Measurements from ENCODE around the gene HNRNPLL. TPM values are rescaled to one million over a fixed set of nuclear protein-coding genes. Genes with fewer than 3 reads are reported as not detected.
A peak's percentile ranks its signal among the peaks of the same experiment; 100 is the strongest.

HNRNPLL gene
- total RNA-seq, 1 donor = 46.0 TPM

DNA sequence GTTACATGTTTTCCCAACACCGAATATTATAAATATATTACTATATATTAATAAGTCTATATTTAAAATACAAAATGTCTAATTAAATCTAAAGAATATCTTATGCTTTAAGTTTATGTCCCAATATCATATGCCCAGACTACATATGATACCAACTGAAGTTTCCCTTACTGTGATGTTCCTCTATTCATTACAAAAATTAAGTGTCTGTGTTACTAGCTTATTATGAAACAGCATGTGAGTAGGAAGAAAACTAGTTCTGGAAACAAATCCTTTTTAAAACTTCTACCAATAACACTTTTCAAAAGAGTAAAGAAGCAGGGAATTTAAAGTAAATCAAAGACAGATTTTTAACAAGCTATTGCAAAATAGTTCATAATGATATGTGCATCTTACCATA lies 17.8 kb downstream of the HNRNPLL start:
- H3K36me3 ChIP-seq (ENCODE audit: insufficient read depth, low read length) = peaks cover 28% of the 10 kb centered on the region
- H3K79me2 ChIP-seq (ENCODE audit: insufficient read depth, low read length) = peaks cover 68% of the 10 kb centered on the region
- H3K9me3 ChIP-seq (ENCODE audit: low read depth, low read length) = no peaks in the 10 kb centered on the region
- H3K4me2 ChIP-seq (ENCODE audit: insufficient read depth, low read length) = no peak overlapping the region
- no peak overlapping the region for H2AFZ ChIP-seq (ENCODE audit: low read length)
- peaks cover 34% of the 10 kb centered on the region for H4K20me1 ChIP-seq (ENCODE audit: insufficient read depth, low read length)
- no peak overlapping the region for H3K27ac ChIP-seq (ENCODE audit: low read depth, low read length)
- H3K4me3 ChIP-seq (ENCODE audit: insufficient read depth, low read length) = no peak overlapping the region
- H3K4me1 ChIP-seq (ENCODE audit: insufficient read depth, low read length) = no peaks in the 10 kb centered on the region
- no peaks in the 10 kb centered on the region for H3K27me3 ChIP-seq (ENCODE audit: insufficient read depth, low read length)
- TF ChIP-seq, protein P1, sequence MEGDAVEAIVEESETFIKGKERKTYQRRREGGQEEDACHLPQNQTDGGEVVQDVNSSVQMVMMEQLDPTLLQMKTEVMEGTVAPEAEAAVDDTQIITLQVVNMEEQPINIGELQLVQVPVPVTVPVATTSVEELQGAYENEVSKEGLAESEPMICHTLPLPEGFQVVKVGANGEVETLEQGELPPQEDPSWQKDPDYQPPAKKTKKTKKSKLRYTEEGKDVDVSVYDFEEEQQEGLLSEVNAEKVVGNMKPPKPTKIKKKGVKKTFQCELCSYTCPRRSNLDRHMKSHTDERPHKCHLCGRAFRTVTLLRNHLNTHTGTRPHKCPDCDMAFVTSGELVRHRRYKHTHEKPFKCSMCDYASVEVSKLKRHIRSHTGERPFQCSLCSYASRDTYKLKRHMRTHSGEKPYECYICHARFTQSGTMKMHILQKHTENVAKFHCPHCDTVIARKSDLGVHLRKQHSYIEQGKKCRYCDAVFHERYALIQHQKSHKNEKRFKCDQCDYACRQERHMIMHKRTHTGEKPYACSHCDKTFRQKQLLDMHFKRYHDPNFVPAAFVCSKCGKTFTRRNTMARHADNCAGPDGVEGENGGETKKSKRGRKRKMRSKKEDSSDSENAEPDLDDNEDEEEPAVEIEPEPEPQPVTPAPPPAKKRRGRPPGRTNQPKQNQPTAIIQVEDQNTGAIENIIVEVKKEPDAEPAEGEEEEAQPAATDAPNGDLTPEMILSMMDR (IDR thresholded peaks at IDR 0.05; ENCODE audit: extremely low read depth, low read depth, low read length) = no peak
- DNase-seq (ENCODE audit: insufficient read length, low spot score, missing footprints) = no peak

DNA sequence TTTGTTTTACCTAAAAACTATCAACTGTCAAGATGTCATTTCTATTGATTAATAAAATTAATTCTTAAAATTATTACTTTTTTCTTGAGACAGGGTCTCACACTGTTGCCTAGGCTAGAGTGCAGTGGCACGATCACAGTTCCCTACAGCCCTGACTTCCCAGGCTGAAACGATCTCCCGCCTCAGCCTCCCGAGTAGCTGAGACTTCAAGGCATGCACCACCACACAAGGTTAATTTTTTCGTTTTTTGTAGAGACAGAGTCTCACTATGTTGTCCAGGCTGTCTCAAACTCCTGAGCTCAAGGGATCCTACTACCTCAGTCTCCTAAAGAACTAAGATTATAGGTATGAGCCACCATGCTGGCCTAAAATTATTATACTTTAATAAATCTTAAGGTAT lies 18.7 kb downstream of the HNRNPLL start:
- no peak overlapping the region for H2AFZ ChIP-seq (ENCODE audit: low read length)
- no peak for DNase-seq (ENCODE audit: insufficient read length, low spot score, missing footprints)
- H3K36me3 ChIP-seq (ENCODE audit: insufficient read depth, low read length) = peaks cover 28% of the 10 kb centered on the region
- H3K4me3 ChIP-seq (ENCODE audit: insufficient read depth, low read length) = no peak overlapping the region
- peaks cover 62% of the 10 kb centered on the region for H3K79me2 ChIP-seq (ENCODE audit: insufficient read depth, low read length)
- H3K4me1 ChIP-seq (ENCODE audit: insufficient read depth, low read length) = no peaks in the 10 kb centered on the region
- no peak overlapping the region for H3K4me2 ChIP-seq (ENCODE audit: insufficient read depth, low read length)
- no peak overlapping the region for H3K27ac ChIP-seq (ENCODE audit: low read depth, low read length)
- H3K27me3 ChIP-seq (ENCODE audit: insufficient read depth, low read length) = no peaks in the 10 kb centered on the region
- H4K20me1 ChIP-seq (ENCODE audit: insufficient read depth, low read length) = peaks cover 27% of the 10 kb centered on the region
- TF ChIP-seq, protein P1 (IDR thresholded peaks at IDR 0.05; ENCODE audit: extremely low read depth, low read depth, low read length) = no peak
- no peaks in the 10 kb centered on the region for H3K9me3 ChIP-seq (ENCODE audit: low read depth, low read length)

DNA sequence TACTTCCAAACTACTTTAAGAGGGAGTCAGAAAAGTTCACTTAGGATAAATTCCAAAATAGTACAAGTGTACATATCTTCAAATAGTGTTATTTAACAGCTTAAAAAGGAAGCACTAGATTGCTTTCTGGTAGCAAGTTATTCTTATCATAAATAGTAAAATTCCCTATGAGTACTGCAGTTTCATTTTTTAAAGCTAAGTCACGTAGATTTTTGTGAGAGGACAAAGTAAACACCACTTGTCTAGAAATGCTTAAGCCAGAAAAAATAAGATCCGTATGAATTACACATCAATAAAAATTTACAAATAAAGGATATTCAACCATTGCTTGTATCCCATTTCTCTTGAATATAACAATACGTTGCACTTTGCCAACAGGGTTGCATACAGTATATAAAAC lies 19.2 kb downstream of the HNRNPLL start:
- H3K27me3 ChIP-seq (ENCODE audit: insufficient read depth, low read length) = no peaks in the 10 kb centered on the region
- H3K27ac ChIP-seq (ENCODE audit: low read depth, low read length) = no peak overlapping the region
- H3K9me3 ChIP-seq (ENCODE audit: low read depth, low read length) = no peaks in the 10 kb centered on the region
- peaks cover 22% of the 10 kb centered on the region for H4K20me1 ChIP-seq (ENCODE audit: insufficient read depth, low read length)
- no peak overlapping the region for H3K4me3 ChIP-seq (ENCODE audit: insufficient read depth, low read length)
- no peak for DNase-seq (ENCODE audit: insufficient read length, low spot score, missing footprints)
- TF ChIP-seq, protein P1 (IDR thresholded peaks at IDR 0.05; ENCODE audit: extremely low read depth, low read depth, low read length) = no peak
- H3K79me2 ChIP-seq (ENCODE audit: insufficient read depth, low read length) = peaks cover 61% of the 10 kb centered on the region
- peaks cover 28% of the 10 kb centered on the region for H3K36me3 ChIP-seq (ENCODE audit: insufficient read depth, low read length)
- no peak overlapping the region for H3K4me2 ChIP-seq (ENCODE audit: insufficient read depth, low read length)
- no peak overlapping the region for H2AFZ ChIP-seq (ENCODE audit: low read length)
- no peaks in the 10 kb centered on the region for H3K4me1 ChIP-seq (ENCODE audit: insufficient read depth, low read length)

DNA sequence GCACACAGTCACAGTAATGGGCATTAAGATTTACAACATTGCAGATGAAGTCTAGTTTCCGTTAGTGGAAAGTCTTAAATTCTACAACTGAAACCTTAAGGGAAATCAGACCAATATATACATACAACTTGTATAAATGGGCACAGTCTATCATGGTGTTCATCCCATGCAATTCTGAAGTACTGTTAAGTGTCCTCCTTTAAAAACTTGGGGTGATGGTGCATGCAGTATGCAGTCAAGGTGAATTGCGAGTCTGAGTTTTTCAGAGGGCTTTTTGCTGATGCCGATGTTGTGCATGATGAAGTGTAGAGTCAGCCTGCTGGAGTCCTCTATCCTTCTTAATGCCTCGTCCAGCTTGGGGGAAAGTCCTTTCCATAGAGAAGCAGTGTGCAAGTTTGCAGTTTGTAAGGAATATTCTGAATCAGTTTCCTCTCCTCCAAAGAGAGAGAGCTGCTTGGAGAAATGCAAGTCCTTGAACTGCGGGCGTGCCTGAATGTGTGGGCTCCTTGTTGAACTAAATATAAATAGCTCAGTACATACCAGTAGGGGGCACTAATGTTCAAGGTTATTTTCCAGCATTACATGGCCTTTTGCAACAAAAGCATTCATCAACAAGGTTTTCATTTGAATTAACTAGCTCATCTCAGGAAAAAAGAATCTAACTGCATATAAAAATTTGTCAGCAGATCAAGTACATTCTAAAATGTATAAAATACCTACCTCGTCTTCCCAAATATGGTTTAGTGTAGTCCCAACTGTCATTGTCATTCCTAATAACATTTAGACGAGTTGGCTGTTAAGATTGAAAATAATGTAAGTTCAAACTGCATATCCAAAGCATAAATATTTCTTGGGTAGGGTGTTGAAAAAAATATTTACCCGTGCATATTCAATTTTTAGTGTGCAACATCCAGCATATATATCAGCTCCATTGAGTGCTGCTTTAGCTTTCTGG lies 21.3 kb downstream of the HNRNPLL start:
- H3K27me3 ChIP-seq (ENCODE audit: insufficient read depth, low read length) = no peaks in the 10 kb centered on the region
- no peaks in the 10 kb centered on the region for H3K9me3 ChIP-seq (ENCODE audit: low read depth, low read length)
- no peaks in the 10 kb centered on the region for H3K4me1 ChIP-seq (ENCODE audit: insufficient read depth, low read length)
- peaks cover 10% of the 10 kb centered on the region for H4K20me1 ChIP-seq (ENCODE audit: insufficient read depth, low read length)
- peaks cover 35% of the 10 kb centered on the region for H3K36me3 ChIP-seq (ENCODE audit: insufficient read depth, low read length)
- H2AFZ ChIP-seq (ENCODE audit: low read length) = no peak overlapping the region
- DNase-seq (ENCODE audit: insufficient read length, low spot score, missing footprints) = no peak
- TF ChIP-seq, protein P1 (IDR thresholded peaks at IDR 0.05; ENCODE audit: extremely low read depth, low read depth, low read length) = peak; percentile 66
- peaks cover 54% of the 10 kb centered on the region for H3K79me2 ChIP-seq (ENCODE audit: insufficient read depth, low read length)
- no peak overlapping the region for H3K4me3 ChIP-seq (ENCODE audit: insufficient read depth, low read length)
- H3K27ac ChIP-seq (ENCODE audit: low read depth, low read length) = no peak overlapping the region
- no peak overlapping the region for H3K4me2 ChIP-seq (ENCODE audit: insufficient read depth, low read length)
